NCI-H2081 treated with DMSO at 0.1 percent for 48 hours (cell line): ENCODE data around the gene TRAM2.

Experiments used
- DNase-seq: peaks from one replicate; lab custom pipeline; 2025; lab: John Stamatoyannopoulos, UW

The TRAM2 gene

DNA sequence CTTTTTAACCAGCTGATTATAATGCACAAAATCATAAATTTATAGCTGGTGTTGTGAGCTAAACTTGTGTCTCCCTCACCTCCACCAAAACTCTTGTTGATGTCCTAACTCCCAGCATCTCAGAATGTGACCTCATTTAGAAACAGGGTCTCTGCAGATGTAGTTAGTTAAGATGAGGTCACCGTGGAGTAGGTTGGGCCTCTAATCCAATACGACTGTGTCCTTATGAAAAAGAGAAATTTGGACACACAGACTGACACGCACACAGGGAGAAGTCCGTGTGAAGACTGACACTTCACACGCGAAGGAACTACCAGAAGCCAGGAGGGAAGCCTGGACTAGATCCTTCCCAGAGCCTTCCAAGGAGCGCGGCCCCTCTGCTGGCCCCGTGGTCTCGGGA, 46.5 kb downstream of the TRAM2 start:
- no peak for DNase-seq

DNA sequence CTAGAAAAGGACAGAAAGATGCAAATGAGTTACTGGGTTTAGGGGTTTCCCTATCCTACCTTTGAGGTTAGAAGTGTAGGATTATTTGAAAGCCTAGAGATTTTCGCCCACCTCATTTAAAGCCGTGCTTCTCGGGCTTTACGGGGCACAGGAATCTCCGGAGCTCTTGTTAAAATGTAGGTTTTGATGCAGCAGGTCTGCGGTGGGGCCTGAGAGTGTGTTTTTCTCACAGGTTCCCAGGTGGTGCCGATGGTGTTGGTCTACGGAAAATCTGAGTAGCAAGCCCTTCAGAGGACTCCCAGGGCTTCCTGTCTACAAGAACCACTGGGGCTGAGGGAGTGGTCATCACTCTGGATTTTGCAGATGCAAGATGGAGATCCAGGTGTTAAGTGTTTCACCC, 47.5 kb downstream of the TRAM2 start:
- DNase-seq, result no peak

DNA sequence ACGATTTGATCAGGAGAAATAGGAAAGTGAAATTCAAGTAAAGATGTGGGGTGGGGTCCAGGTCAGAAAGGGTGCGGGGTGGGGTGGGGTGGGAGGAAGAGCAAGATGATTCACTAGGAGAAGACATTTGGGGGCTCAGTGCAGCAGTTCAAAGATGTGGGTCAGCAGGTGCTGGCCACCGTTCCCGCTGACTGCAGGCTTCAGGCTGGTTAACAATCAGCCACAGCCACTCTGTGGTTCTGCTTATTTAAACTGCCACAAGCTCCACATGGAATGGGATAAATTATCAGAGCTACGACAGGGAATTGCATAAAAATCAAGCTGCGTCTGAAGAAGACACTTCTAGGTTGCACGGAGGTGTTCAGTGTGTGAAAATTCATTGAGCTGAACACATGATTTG, 49.4 kb downstream of the TRAM2 start:
- DNase-seq, result no peak

DNA sequence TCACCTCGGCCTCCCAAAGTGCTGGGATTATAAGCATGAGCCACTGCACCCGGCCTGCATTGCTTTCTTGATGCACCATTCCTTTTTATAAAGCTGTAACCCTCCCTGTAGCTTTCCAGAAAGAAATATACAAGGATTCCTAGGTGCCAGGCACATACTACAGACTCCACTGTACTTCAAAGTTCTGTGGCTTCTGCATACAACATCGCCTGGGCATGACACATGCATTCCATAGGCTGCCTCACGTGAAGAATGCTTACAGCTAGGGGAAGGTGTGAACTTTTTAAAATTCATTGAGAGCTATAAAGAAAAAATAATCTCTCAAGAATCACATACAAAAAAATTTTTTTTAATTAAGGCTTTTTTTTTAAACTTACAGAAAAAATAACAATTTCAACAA, 50.2 kb downstream of the TRAM2 start:
- DNase-seq, result no peak

DNA sequence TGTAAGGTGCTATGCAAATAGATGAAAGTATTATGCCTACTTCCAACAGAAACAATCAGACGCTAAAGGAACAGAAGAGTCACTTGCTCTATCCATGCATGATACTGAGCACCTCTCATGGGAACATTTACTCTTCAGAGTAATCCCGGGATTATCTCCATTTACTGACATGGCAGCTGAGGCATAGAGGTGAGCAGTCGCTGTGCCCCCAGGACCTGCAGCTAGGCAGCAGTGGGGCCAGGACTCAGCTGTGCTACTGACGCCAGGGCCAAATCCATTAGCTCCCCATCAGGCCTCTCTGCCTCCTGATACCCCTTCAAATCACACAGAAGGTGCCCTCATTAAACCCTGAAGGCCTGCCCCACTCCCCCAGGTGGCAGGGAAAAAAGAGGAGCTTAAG, 51.9 kb downstream of the TRAM2 start:
- DNase-seq, result no peak

DNA sequence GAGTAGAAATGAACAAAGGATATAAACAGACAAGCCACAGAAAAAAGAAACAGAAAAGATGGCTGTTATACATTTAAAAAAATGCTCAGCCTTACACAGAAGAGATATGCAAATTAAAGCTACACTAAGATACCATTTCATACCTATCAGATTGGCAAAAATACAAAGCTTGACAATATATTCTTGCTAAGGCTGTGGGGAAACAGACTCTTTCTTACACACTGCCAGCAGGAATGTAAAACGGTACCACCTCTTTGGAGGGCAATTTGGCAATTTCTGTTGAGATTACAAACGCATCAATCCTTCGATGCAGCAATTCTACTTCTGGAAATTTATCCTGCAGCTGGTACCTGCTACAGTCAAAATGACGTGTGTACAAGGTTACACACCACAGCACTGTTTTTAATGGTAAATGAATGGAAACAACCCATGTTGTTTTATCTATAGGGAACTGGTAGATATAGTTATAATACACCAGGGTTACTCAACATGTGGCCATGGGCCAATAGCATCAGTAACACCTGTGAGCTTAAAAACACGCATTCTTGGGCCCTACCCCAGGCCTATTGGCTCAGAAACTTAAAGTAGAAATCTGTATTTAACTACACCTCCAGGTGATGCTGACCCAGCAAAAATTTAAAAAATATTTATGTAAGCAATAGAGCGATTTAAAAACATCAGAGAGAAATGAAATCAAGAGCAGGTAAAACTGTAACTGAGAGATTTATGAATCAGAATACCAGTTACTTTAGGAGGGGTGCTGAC, 53.3 kb downstream of the TRAM2 start:
- DNase-seq, result no peak

DNA sequence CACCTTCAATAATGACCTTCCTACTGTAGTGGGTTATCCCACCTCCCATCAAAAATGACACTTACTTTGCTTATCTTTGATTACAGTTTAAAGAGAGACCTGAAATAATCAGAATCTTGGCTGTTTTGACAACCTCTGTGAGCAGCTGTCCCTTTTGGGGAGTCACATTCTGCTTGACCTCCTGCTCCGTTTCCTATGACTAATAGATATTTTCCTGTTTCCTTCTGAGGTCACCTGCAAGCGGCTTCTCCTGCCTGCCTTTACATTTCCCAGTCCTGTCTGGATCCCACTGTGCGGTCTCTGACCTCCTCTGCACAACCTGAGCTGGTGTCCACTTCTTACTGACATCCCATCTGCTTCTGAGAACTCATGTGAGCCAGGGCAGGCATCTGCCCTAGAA, 54.2 kb downstream of the TRAM2 start:
- DNase-seq, result no peak

DNA sequence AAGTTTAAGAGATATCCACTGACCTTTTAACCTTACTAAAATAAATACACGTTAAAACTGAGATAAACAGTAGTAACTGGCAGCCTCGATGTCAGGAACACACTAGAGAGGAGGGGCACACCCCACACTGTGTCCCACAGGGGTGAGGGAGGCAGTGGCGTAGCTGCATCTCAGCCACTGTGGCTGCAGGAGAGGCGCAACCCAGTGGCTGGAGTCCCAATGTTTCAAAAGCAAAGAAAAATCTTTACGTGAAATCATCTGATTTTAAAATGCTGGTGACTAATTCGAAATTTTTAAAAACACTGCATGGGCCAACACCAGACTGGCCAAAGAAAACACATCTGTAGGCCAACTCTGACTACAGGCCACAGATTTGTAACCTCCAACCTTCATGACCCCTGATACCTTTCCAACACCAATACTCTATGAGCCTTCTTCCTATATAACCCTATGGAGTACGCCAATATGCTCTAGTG, 54.7 kb downstream of the TRAM2 start:
- DNase-seq, result no peak

DNA sequence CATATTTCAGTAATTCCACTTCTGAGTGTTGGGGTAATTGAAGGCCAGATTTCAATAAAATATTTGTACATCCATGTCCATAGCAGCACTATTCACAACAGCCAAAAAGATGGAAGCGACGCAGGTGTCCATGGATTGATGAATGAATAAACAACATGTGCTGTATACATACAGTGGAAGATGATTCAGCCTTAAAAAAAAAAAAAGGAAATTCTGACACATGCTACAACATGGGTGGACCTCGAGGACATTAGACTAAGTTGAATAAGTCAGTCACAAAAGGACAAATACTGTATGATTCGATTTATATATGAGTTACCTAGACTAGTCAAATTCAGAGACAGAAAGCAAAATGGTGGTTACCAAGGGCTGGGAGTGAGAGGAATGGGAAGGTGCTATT, 57.2 kb downstream of the TRAM2 start:
- DNase-seq, result no peak

DNA sequence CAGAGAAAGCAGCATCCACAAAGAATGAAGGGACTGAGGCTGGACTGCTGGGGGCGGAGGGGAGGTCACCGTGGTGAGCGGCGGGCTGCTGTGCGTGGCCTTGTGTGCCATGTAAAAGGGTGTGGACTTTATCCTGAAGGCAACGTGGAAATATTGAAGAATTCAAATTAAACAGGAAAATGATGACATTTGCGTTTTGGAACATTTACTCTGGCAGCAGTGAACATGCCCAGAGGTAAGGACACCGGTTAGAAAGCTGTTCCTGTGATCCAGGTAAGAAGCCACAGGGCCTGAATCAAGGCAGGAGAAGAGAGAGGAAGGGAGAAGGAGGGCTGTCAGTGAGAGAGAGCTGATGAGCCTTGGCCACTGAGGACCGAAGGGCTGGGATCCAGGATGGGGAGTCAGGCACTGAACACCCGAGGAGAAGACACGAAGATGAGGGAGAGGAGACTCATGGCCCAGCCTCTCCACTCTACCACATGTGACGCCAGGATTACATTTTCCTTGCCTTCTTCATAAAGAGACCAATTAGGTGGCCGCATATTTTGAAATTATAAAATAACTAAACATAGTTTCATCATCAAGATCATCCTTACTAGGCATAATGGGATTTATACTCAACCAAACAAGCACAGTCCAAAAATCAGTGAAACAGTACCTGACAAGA, 58.4 kb downstream of the TRAM2 start:
- DNase-seq, result no peak

DNA sequence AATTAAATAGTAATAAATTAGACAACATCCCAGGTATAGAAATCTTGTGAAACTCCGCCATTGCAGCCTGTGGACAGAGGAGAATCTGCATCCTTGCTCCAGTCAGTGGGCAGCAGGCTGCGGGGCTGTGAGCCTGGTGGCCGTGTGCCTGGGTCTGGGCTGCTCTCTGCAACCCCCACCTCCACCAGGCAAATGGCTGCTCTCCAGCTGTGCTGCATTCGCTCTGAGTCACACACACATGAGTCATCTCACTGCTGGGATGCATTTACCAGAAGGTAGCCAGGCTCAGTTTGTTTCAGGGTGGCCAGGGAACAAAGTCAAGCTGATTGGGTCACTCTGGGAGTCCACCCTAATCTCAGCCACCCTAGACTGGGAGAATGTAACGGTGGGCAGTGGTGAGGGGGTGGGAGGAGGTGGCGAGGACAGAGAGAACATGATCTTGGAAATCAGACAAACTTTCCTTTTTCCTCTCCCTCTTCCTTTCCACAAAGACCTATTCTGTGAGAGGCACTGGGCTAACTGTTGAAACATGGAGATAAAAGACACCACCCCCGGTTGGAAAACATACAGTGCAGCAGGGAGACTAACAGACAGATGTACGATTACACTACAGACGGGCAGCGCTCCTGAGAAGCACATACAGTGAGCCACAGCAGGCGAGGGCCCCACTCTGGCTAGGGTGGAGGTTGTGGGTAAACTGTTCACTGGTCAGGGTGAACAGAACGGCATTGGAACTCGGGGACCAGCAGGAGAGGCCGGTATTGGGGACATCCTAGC, 59.2 kb downstream of the TRAM2 start:
- no peak for DNase-seq

DNA sequence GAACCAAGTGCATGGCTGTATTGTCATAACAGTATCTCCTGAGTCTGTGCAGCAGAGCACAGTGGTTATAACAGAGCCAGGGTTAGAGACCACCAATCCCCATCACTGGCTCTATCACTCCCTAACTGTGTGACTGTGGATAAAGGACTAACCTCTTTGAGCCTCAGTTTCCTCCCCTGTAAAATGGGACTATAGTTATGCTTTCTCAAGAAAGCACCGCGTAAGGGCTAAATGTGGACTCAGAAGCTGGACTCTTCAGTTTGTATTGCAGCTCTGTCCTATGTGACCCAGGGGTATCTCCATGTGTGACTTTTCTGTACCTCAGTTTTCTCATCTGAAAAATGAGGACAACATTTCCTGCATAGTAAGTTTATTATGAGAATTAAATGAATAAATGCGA, 59.9 kb downstream of the TRAM2 start:
- no peak for DNase-seq

DNA sequence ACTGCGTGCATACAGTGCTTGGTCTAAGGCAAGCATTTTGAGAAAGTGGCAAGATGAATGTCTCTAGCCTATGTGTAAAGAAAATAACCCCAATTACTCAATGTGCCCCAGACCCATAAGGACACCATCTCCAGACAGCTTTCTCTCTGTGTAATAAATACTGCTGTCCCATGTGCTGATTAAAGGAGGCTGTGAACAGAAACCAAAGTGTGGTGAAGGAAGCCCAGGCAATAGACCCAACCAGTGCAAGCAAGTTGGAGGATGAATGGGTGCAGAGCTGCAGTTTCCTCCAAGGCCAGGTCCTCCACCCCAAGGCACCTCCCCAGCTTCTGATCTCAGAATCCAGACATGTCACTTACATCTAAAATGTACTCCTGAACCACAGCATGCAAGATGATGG, 60.6 kb downstream of the TRAM2 start:
- DNase-seq, result no peak

DNA sequence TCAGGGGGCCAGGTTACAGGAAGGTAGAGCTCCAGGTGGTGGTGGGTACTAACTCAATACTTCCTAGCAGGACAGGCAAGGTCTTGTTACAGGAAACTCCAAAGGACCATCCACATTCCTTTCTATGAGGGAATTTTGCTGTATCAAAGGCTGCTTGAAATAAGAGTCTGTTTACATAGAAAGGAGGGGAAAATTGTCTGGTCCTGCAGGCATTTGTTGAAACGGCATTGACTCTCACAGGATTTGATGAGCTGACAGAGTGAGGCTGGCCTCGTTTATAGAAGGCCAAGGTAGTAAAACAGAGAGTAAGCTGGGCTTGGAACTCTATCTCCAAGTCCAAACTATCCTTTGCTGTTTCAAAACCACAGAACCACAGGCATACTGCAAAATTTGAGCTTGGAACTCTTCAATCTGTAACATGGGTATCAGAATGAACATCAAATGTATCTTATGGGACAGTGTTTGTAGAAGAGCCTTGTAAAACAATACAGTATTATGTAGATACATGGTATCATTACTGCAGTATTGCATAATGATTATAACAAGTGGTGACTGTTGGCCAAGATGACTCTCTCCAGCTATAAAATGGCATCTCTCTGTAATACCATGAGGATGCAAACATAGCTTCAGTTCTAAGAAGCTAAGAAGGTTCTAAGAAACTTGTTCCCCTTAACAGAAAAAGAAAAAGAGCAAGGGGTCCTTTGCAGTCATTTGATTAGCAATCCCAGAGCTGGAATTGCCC, 61.5 kb downstream of the TRAM2 start:
- no peak for DNase-seq

DNA sequence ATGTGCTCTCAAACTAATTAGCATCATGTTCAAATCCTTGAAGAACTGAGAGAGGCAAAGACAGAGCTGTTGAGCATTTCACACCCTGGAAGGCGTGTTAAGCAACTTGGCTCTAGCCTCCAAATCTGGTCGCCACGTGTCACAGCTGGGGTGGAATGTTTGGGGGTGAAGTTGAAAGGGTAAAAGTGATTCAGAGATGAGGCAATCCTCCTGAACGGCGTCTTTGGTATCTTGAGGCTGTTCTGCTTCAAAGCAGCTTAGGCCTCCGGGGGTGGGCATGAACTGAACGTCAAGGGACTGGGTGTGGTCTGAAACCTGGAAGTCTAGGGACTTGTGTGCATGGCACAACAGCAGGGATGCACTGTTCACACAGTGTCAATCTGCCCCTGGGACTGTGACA, 62.3 kb downstream of the TRAM2 start:
- DNase-seq, result no peak

DNA sequence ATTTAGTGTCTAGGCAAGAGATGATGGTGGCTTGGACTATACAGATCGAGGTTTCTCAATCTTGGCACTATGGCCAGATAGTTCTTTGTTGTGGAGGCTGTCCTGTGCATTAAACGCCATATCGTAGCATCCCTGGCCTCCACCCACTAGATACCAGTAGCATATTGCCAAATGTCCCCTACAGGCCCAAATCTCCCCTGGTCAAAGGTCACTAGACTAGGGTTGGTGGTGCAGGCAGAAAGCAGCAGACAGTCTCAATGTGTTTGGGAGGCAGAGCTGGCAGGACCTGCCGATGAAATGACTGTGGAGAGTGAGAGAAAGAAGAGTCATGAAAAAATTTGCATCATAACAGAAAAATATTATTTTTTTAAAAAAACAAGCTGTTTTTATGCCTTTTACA, 63.0 kb downstream of the TRAM2 start:
- no peak for DNase-seq

DNA sequence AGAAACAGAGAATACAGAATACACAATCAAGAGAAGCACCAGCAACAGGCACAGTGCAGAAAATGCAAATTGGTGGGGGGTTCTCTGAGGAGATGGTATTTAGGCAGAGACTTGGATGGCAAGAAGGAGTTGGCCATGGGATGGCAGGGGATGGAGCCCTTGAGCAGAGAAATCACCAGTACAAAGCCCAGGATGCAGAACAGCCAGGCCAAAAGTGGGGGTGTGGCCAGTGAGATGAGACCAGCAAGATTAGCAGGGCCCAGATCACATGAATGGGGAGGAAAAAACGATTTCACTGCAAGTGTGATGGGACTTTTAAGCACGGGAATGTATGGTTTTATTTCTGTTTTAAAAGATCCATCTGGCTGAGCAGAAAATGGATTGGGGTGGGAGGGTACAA, 63.4 kb downstream of the TRAM2 start:
- no peak for DNase-seq

DNA sequence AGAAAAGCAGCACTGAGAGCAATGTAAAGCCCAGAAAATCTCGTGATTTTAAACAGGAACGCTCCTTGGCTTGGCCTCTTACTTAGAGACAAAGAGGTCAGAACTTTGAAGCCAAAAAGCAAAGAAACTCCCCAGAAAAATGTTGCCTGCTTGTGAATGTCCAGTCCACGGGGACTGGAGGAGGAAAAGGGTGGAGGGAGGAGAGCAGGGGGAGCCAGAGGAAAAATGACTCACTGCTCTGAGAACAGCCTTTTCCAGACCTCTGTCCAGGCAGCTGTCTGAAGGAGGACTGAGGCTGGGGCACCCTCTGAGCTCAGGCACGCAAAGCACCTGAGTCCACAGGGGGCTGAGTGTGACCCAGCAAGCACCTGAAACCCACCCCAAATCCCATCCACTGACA, 64.7 kb downstream of the TRAM2 start:
- no peak for DNase-seq

DNA sequence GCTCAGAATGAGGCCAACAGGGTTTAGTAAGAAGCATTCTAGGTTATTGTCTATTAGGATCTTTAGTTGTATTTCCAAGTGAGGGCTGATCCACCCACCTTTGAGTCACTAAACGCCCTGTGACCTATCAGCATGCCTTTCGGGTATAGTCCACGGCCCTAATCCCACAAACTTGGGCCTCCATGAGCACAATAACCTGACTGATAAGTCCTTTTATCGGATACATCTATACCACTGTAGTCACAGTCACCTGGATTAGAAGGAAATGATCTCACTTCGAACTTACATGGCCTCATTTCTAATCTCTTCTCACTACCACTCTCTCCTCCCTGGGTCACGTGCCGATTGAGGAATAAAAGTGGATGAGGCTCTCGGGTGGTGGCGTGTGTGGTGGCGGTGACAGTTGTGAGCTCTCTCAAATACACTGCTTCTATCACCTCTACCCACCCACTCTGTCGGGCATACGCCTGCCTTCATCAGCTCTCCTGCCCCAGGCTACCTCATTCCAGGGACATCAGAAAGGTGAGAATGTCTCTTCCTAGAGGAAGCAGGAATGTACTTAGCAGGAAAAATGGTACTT, 65.2 kb downstream of the TRAM2 start:
- DNase-seq, result no peak

DNA sequence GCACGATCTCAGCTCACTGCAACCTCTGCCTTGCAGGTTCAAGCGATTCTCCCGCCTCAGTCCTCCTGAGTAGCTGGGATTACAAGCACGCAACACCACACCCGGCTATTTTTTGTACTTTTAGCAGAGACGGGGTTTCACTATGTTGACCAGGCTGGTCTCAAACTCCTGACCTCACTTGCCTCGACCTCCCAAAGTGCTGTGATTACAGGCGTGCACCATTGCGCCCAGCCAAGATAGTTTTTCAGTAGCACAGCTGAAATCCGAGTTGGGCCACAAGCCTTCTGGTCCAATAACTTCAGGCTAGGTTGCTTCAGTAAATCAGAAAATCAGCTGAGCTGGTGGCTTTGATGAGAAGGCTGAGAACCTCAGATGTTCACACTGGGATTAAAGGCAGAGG, 65.7 kb downstream of the TRAM2 start:
- DNase-seq, result no peak

DNA sequence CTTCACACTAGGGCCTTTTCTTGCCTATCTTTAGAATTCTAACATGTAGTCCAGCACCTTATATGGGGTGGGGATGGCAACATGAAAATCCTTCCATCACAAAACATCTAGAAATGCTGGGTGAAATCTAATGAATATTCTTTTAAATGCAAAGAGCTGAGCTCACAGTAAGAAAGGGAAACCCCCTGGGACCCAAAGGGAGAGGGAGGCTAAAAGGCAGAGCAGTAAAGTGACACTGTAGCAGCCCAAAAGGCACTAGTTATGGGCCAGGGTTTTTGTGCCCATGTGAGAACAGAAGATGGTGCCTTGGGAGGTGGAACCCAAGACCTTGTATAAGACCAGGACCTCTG, 66.7 kb downstream of the TRAM2 start:
- no peak for DNase-seq
